NCI-H2171 treated with DMSO at 0.1 percent for 48 hours (cell line): ENCODE results near the gene TUT4.
A peak's percentile ranks its signal among the peaks of the same experiment; 100 is the strongest.

Source experiments
- DNase-seq: peaks from one replicate; lab custom pipeline; 2025; lab: John Stamatoyannopoulos, UW

TUT4 gene

DNA sequence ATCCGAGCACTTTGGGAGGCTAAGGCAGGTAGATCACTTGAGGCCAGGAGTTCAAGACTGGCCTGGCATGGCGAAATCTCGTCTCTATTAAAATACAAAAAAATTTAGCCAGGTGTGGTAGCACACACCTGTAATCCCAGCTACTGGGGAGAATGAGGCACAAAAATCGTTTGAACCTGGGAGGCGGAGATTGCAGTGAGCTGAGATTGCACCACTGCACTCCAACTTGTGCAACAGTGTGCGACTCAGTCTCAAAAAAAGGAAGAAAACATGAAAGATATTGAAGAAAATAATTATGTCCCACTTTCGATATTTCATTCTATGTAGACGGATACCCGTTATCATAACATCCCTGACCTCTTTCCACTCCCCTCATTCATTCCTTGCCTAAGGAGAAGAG lies 19.2 kb downstream of the TUT4 start:
- no peak for DNase-seq

DNA sequence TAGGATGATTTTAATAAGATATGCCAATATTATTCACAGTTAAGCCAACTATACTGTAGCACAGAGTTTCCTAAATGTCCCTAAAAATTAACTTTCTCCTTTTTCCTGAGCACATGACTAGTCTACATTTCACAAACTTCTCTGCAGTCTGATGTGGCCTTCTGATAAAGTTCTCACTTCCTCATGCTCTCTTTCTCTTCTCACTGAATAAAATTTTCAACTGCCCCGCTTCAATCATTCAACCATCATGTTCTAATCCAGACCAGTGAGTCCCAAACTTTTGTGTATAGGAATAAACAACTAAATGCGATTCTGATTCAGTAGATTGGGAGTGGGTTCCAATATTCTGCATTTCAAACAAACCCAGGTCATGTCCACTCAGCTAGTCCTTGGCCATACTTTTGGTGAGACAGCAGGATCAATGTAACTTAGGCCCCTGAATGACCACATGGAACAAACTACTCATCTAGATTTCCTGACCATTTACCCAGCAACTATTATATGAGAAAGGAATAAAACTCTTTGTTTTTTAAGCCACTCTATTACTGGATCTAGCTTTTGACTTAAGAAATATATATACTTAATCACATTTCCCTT lies 20.1 kb downstream of the TUT4 start:
- no peak for DNase-seq

DNA sequence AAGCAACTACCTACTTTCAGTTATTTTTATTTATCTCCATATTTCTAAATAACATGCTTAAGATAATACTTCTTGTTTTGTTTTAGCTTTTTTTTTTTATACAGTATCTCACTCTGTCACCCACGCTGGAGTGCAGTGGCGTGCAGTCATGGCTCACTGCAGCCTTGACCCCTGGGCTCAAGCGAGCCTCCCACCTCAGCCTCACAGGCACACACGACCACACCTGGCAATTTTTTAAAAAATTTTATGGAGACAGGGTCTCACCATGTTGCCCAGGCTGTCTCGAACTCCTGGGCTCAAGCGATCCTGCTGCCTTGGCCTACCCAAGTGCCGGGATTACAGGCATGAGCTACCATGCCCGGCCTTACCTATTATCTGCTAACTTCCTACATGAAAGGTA lies 20.6 kb downstream of the TUT4 start:
- no peak for DNase-seq

DNA sequence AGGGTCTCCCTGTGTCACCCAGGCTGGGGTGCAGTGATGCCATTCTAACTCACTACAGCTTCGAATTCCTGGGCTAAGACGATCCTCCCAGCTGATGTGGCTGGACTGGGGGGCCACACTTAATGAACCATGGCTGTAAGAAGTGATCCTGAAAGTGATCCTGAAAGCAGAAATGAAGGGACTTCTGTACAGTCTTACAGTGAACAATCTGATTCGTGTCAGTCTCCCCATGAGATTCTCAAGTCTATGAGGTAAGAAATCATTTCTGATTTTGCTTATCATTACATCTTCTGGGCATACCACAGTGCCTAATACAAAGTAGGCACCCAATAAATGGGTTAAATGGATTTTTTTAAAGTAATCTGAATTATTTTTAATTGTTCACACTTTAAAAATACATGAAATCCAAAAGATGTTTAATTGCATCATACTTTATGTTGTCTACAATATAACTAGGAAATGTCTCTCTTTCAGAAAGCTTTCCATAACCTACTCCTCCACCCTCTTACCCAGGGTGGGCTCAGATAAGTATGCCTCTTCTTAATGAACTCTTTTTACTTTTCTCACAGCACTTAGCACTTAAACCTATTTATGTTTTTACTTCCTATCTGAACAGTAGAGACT lies 21.5 kb downstream of the TUT4 start:
- DNase-seq: no peak

DNA sequence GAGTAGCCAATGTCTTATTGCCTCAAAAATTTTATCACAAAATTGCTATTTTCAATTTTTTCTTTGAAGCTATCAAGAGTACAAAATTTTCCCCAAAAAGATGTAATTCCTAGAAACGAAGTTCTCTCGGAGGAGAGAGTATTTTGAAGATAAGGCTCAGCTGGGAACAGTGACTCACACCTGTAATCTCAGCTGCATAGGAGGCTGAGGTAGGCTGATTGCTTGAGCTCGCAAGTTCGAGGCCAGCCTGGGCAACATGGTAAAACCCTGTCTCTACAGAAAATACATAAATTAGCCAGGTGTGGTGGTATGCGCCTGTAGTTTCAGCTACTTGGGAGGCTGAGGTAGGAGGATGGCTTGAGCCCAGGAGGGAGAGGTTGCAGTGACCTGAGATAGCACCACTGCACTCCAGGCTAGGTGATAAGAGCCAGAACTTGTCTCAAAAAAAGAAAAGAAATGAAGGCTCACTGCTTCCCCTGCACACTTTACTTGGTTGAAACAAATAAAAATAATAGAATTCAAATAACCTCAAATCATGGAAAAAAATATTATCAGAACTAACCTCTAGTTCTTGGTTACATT lies 22.2 kb downstream of the TUT4 start:
- no peak for DNase-seq

DNA sequence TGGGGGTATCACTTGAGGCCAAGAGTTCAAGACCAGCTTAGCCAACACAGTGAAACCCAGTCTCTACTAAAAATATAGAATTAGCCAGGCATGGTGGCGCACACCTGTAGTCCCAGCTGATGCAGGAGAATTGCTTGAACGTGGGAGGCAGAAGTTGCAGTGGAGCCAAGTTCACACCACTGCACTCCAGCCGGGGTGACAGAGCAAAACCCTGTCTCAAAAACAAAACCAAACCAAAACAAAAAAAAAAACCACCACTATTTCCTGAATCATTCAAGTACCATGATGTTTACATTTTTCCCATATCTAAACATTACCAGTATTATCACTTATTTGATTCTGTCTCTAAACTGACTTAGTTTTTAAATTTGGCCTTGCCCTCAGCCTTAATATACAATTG lies 29.5 kb downstream of the TUT4 start:
- DNase-seq: no peak

DNA sequence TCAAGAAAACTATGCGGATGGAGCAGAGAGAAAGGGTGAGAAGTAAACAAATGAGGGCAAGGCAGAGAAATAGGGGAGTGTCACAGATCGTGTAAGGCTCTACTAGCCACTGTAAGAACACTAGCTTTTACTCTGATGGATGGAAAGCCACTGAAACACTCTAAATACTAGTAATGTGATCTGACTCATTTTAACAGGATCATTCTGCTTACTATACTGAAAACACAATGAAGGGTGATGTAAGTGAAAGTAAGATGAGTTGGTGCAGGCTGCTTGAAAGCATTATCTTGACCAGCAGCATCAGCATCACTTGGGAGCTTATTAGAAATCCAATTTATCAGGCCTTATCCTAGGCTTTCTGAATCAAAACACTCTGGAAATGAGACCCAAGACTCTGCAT lies 32.7 kb downstream of the TUT4 start:
- no peak for DNase-seq

DNA sequence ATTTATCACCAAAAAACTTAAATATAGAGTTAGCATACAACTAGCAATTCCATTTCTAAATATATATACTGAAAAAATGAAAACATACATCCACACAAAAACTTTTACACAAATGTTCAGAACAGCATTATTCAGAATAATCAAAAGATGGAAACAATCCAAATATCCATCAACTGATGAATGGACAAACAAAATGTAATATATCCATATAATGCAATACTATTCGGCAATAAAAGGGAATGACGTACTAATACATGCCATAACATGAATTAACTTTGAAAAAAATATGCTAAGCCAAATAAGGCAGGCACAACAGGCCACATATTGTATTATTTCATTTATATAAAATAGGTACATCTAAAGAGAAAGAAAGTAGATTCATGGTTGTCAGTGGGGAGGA lies 33.9 kb downstream of the TUT4 start:
- no peak for DNase-seq

DNA sequence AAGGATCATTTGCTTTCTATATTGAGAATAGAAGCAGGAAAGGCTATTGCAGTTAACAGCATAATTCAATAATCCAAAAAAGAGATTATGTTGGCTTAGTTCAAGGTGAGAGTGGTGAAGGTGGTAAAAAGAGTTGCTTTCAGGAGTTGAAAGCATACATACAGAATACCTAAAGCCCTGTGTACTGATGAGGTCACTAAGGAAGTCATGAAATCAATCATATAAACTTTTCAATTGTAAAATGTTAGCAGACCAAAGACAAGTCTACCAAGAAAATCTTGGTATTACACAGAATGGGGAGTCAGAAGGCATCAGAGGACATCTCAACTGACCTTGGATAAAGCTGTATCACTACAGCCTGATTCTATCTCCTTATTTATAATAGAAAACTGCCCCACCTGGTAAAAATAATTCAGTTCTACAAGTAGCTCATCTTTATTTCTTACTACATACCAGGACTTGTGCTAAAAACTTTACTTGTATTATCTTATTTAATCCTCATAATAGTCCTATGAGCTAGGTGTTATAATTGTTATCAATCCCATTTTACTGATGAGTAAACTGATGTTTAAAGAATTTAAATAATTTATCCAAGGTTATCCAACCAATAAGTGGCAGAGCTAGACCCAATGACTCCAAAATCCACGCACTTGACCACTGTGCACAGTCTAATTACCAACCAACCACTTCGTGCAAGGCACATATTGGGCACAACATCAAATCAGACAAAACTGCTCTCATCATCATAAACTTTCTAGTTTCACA lies 40.9 kb downstream of the TUT4 start:
- no peak for DNase-seq

DNA sequence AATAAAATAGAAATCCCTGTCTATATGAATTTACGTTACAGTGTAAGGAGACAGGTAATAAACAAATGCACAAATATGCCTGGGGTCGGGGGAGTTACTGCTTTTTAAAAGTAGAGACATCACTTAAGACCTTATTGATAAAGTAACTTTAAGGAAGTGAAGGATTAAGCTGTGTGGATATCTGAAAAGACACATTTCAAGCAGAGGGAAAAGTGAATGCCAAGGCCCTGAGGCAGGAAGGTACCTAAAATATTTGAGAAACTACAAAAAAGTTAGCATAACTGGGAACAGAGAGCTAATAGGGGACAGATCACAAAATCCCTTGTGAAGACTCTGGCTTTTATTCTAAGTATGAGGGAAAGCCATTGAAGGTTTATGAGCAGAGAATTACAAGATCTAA lies 41.5 kb downstream of the TUT4 start:
- no peak for DNase-seq

DNA sequence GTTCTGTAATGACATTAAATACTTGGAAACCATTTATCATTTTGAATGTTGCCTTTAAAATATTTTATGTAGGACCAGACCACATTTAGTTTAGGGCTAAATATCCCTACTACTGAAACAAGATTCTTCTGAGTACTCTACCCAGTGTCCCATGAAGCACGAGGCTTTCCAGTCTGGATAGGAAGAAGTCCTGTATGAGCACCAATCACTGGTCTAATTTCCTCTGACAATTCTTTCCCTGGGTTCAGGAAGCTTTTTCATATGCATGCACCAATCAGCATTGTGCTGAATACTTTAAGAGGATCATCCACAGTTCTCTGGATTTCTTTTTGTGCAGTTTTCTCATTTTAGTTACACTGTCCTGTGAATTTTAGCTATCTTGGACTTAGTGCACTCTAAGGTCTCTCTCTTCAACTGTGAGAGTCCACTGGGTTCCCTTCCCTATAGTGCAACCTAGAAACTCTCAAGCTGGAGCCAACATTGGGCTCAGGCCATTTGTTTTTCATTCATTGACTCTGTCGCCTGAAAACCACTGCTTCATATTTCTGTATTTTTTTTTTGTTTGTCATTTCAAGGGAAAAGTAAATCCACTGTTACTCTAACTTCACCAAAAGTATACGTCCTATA lies 45.9 kb downstream of the TUT4 start:
- DNase-seq: no peak

DNA sequence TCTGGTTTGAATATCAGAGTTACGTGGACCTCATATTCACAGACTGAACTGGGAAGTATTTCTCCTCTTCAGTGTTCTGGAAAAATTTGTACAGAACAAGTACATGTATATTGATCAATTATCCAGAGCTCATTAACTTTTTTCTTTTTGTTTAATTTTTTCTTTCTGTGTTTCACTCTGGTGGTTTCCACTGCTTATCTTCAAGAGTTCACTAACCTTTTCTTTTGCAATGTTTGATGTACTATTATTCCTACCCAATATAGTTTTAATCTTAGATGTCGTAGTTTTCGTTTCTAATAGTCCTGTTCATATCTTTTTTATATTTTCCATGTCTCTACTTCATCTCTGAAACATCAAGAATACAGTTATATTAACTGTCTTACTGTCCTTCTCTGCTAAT lies 46.5 kb downstream of the TUT4 start:
- DNase-seq: no peak

DNA sequence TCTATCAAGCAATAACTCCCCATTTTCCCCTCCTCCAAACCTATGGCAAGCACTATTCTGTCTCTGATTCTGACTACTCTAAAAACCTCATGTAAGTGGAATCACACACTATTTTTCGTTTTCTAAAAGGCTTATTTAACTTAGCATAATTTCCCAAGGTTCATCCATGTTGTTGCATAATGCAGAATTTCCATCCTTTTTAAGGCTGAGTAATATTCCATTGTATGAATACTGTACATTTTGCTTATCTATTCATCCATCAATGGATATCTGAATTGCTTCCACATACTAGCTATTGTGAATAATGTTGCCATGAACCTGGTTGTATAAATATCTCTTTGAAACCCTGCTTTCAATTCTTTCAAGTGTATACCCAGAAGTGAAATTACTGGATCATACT lies 48.2 kb downstream of the TUT4 start:
- DNase-seq: no peak

DNA sequence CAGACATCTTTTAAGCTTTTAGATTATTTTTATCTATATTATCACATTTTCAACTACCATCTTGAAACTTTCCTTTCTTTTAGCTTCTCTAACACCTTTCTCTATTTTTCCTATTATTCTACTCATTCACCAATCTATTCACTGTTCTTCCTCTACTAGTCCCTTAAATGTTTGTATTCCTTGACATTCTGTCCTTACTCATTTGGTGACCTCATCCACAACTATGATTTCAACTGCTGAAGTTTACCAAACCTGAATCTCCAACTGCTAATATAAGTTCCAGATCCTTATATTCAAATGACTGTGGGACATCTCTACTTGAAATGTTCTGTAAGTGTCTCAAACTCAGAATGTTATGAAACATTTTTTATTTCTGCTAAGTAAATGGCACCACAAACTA lies 49.2 kb downstream of the TUT4 start:
- DNase-seq: no peak

DNA sequence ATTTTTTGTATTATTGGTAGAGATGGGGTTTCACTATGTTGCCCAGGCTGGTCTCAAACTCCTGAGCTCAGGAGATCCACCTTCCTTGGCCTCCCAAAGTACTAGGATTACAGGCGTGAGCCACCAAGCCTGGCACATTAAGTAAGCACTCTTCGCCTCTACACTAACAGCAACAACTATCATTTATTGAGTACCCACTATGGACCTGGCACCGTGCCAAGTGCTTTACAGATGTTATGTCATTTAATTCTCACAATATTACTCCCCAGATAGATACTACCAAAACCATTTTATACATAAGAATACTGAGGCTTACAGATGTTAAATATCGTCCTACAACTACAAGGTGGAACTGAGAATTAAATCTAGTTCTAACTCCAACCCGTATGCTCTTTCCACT lies 50.1 kb downstream of the TUT4 start:
- DNase-seq: peak; percentile 11

DNA sequence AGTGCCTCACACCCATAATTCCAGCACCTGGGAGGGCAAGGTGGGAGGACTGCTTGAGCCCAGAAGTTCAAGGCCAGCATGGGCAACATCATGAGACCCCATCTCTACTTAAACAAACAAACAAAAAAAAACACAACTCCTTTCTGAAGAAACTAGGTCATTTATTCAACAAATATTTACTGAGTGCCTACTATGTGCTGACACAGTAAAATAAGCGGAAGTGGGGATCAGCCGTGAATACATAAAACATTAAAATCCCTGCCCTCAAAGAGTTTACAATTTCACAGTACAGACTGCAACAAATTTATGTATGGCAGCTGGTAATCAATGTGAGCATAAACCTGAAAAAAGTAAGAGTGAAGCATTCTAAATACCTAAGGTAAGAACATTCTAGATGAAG lies 65.3 kb downstream of the TUT4 start:
- DNase-seq: no peak

DNA sequence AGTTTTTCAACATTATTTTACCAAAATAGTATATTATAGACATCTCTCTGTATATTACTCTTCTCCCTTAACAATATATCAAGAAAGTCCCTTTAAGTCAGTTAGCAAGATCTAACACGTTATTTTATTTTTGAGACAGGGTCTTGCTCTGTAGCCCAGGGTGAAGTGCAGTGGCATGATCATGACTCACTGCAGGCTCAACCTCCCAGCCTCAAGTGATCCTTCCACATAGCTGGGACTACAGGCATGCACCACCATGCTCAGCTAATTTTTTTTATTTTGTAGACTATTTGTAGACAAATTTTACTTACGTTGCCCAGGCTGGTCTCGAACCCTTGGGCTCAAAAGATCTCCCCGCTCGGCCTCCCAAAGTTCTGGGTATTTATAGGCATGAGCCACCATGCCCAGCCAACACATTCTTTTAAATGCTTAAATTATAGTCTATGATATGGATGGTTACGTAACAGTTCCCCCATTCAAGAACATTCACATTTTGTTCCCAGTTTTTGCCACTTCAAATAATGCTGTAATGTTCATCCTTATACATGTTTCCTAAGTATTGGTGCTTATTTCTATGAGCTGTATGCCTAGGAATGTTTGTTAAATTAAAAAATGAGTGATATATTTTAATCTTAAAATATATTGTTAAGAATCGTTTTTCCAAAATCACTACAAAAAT lies 70.4 kb downstream of the TUT4 start:
- no peak for DNase-seq

DNA sequence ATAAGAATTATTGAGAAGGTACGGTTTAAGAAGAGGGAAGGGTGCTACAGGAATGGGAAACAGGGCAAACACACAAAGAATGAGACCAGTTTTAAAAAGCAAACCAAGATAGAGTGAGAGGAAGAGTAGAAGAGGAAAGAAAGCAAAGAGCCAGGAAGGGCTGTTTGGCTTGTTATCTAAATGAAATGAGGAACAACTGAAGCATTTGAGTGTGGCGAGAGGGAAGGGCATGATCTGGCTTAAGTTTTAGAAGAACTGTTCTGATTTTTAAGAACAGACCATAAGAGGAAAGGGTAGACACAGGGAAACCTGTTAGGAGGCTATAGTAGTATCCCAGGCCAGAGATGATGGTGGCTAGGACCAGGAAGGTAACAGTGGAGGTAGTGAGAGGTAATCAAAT lies 73.8 kb downstream of the TUT4 start:
- DNase-seq: no peak

DNA sequence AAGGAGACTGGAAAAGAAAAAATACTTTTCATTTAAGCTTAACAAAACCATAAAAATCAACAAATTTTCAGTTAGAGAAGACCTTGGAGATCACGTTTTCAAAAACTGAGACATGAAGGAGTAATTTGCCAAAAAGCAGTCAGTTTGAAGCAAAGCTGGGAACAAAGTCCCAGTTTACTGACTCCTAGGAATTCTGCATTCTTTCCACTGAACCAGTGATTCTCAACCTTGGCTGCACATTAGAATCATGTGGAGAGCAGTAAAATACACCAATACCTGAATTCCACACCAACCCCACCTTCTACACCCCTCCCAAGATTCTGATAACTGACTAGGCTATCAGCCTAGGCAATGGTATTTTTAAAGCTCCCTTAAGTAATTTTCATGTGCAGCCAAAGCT lies 75.0 kb downstream of the TUT4 start:
- DNase-seq: no peak

DNA sequence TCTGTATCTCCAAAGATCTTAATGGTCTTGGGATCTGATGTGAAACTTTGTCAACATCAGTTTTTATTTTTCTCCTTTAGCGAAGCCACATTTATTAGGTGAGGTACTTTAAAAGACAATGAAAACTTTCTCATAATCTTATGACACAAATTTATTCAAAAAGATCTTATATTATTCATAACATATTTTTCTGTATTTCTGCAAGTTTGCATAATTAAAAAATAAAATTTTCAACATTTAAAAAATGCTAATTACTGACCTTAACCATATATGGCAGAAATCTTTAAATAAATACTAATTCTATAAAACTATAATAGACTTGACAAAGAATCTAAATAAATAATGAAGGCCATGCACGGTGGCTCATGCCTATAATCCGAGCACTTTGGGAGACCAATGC lies 75.9 kb downstream of the TUT4 start:
- DNase-seq: no peak

DNA sequence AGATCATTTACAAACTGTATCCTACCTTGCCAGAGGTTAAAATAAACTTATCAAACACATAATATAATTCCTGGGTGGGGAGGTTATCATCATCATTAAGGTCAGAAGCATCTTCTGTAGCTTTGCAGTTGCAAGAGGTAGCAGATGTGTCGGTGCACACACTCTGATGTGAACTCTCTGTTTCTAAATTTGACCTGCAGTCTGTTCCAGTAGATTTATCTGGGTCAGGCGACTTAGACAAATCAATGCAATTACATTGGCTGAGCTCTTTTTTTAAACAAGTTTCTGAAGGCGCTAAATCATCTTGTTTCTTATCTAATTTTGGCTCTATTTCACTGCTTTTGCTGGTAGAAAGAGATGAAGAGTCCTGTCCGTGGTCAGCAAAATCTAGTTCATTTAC lies 78.1 kb downstream of the TUT4 start:
- DNase-seq: no peak

DNA sequence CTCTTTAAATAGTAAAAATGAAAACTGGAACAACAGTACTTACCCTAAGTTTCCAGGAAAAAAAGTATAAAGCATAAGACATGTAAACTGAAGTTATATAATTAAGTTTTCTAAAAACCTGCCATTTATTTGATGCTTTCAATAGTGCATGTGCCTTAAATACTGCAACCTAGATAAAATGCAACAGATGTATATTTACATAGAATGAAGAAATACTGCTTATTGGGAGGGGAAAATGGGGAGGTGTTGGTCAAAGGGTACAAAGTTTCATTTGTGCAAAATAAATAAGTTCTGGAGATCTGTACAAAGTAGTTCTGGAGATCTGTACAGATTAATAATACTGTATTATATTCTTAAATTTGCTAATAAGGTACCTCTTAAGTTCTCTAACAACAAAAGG lies 79.9 kb downstream of the TUT4 start:
- DNase-seq: no peak
